NCI-H2081 treated with DMSO at 0.1 percent for 48 hours (cell line): Measurements from ENCODE around the gene YIF1A.
A peak's percentile ranks its signal among the peaks of the same experiment; 100 is the strongest.
"Not testable (repeated sequence)": the region's sequence is repeated elsewhere in the genome, so short reads cannot be mapped to it uniquely, and the experiment has no call there.

ENCODE experiments used
- DNase-seq: peaks from one replicate; lab custom pipeline; 2025; lab: John Stamatoyannopoulos, UW

The YIF1A gene

DNA sequence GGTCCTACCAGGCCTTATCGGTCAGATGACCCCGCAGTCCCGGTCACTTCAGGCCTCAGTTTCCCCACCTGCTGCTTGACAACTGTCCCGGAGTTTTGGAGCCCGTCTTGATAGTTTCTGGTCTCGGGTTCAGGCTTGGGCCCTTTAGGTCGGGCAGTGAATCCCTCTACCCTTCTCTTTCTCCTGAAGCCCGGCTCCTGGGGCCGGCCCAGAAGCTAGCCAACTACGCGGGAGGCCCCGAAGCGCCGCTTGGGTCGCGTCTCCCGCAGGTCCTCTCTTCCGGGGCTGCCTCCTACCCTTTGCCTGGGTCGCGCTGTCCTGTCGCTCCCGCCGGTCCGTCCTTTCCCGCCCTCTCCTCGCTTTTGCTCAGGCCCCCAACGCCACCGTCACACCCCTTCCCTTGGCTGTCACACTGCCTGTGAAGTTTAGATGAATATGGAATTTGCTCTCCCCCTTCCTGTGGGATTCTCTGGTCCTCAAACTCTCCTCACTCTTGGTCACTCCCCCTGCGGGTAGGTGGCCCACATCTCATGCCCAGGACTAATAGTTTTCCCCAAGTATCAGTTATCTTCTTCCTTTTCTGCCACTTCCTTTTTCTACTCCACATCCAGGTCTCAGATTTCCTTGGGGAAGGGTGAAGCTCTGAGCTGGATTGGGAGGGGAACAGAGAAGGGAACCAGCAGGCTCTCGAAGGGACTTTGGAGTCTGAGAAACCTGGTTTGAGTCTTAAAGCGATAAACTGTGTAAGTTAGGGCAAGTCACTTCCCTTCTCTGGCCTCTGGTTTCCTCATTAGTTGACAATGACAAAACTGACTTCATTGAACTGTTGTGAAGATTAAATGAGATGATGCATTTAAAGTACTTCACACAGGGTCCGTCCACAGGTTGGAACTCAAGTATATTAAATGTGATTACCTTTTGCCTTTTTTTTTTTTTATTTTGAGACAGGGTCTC, 19.7 kb downstream of the YIF1A start:
- no peak for DNase-seq

DNA sequence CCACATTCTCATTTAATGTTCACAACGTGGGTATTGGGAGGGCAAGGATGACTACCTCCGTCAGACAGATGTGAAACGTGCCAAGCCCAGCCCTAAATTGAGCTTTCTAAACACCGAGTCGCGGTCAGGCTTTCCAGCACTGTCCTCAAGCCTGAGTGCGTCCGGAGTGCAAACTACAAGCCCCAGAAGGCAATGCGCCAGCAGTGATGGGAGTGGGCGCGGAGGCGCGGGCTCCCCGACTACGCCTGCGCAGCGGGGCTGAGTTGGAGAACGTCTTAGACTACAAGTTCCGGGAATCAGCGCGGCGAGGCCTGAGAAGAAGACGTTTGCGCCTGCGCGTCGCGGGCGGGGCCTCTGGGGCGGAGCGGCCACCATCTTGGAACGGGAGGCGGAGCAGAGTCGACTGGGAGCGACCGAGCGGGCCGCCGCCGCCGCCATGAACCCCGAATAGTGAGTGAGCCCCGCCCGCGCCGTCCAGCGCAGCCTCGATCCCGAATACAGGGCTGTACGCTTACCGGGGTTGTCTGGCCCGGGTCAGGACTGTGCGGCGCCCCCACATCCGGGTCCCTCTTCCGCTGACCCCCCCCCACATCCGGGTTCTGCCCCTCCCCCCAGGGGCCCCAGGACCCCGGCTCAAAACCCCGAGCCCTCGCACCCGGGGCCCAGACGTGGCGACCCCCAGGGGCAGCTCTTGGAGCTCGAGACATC, 20.5 kb downstream of the YIF1A start, which contains the start of gene RAB1B:
RAB1B (plus strand) TSS at position 396 of the 708 bp plus-strand sequence; CDS start at position 437, 41 bp downstream.
- peak; percentile 93 for DNase-seq

DNA sequence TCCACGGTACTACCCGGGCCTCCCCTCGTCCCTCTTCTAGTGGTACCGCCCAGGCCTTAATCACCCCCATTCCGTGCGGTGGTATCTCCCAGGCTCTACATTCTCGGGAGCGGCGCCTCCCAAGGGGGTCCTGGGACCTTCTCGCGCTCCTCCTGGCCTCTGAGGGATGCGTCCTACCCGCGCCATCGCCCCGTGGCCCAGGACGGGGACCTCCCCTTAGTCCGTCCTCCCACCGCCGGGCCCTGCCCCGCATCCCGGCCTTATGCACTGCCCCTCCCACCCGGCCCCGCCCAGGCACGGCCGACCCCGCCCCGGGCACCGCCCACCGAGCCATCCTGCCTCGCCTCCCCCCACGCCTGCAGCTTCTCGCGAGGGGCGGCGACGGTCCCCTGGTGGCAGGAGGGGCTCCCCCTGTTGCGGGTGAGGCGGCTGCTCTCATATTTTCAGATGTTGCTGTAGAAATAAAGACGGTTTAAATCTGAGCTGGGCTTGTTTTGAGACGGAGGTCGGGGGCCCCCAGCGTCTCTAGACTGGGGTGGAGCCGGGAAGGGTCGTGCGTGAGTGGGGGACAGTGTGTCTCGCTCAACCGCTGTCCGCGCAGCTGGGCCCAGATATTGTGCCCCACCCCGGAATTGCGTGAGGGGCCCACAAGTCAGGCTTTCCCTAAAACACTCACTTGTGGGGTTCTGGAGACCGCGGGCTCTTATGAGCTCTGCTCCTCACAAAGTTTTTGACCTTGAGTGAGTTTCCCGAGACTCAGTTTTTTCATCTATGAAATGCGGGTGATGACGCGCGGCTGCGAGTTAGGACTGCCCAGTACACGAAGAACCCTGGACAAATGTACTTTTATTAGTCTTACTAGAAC, 21.3 kb downstream of the YIF1A start:
- no peak for DNase-seq

DNA sequence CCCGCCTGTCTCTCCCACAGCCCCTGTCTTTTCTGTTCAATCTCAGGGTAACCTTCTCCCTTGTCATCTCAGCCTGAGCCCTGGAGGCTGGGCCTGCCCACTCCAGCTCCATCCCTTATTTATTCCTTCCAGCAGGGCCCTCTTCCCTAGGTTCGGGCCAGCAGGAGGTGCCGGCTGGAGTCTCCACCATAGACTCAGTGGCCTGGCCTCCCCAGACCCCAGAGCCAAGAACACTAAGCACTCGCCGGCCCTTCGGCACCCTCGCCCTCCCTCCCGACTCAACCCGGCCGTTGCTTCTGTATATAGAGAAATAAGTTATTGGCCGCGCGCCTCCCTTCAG, 21.9 kb downstream of the YIF1A start:
- DNase-seq = no peak

DNA sequence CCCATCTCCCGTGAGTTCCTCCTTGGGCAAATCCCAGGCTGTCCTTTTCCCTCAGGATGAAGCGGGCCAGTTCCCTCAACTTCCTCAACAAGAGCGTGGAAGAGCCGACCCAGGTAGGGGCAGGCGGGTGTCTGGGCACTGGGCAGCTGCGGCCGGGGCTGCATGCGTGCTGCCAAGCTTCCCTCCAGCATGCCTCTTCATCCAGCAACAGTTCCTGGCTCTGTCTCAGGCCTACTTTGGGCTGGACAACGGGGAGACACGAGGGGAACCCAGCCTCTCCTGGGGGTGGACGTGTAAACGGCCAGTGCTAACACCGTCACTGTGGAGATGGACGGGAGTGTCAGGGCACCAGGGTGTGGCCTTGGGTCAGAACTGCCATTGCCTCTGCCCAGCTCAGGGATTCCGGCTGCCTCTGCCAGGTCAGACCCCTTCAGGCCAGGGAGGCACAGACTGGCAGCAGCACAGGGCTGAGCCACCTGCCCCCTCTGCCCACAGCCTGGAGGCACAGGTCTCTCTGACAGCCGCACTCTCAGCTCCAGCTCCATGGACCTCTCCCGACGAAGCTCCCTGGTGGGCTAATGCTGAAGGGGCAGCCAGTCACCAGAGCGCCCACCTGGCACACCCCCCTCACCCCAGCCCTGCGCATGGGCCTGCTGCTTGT, 22.4 kb downstream of the YIF1A start:
- no peak for DNase-seq

DNA sequence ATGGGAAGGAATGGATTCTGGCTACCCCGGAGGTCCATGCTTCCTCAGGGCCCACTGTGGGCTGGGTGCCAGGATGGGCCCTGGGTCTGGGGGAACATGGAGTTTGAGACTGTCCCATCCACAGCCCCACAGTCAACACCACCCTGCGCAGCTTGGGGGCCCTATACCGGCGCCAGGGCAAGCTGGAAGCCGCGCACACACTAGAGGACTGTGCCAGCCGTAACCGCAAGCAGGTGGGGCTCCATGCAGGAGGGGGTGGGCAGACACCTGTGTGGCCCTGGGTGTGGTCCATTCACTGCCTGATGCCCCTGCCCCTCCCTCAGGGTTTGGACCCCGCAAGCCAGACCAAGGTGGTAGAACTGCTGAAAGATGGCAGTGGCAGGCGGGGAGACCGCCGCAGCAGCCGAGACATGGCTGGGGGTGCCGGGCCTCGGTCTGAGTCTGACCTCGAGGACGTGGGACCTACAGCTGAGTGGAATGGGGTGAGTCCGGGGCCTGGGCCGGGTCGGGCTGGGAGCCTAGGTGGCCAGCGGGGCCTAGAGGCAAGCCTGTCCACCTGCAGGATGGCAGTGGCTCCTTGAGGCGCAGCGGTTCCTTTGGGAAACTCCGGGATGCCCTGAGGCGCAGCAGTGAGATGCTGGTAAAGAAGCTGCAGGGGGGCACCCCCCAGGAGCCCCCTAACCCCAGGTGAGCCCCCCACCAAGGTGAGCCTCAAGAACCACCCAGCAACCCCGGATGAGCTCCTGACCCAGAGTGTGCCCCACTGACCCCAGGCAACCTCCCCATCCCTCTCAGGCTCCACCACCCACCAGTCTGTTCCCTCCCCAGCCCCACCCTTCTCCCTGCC, 23.2 kb downstream of the YIF1A start:
- DNase-seq = no peak

DNA sequence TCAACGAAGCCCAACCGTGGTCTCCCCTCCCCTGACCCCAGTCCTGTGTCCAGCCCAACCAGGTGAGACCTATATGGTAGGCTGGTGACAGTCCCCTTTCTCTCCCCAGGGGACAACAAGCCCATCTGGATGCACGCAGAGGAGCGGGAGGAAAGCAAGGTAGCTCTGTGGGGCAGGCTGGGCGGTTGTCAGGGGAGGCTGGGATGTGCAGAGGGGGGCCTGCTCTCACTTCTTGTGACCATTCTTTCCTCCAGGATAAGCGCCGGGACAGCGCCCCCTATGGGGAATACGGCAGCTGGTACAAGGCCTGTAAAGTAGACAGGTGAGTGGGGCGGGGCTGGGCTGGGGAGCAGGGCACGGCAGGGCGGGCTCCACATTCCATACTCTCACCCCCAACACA, 24.0 kb downstream of the YIF1A start:
- no peak for DNase-seq

DNA sequence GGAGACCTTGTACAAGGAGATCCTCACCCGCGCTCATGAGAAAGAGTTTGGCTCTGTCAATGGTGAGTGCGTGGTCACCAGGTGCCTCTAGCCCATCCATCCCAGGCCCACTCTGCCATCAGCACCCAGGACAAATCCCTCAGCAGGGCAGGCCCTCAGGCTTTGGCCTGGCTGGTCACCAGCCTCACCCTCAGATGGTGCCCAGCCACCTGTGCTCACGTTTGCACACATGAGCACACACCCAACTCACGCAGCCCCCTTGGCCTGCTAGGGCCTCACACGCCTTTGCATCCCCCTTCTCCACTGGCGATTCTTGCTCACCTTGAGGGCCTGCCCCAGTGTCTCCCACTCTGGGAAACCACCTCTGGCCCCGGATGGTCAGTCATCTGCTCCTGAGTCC, 24.6 kb downstream of the YIF1A start:
- DNase-seq = no peak

DNA sequence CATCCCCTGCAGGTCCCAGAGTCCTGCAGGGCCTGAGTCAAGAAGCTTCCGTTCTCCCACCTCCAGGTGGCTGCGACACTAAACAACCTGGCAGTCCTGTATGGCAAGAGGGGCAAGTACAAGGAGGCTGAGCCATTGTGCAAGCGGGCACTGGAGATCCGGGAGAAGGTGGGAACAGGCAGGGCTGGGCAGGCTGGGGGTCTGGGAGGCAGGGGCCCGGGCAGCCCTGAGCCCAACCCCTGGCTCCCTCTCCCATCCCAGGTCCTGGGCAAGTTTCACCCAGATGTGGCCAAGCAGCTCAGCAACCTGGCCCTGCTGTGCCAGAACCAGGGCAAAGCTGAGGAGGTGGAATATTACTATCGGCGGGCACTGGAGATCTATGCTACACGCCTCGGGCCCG, 25.2 kb downstream of the YIF1A start:
- DNase-seq = no peak

DNA sequence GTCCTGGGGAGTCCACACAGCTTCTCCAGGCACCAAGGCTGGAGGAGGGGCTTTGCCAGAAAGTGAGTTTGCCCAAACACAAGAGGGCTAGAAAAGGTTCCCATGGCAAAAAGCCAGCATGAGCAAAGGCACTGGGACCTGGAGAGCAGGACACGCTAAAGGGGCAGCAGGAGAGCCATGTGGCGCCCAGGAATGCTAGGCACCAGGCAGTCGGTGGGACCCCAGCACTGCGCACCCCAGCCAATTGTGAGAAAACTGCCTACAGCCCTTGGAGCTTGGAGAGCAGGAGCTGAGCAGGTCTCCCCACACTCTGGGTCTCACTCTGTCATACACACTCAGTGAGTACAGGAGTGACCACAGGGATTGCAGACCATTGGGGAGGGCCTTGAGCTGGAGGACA, 25.7 kb downstream of the YIF1A start:
- DNase-seq = no peak

DNA sequence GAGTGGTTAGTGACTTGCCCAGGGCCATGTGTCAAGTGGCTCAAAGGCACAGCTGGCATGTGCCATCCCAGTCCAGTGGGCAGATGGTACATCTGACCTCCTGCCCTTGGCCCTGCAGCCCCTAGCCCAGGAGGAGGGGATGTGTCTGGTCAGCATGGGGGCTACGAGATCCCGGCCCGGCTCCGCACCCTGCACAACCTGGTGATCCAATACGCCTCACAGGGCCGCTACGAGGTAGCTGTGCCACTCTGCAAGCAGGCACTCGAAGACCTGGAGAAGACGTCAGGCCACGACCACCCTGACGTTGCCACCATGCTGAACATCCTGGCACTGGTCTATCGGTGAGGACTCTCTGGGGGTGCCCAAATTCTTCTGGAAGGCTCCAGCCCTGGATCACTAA, 26.2 kb downstream of the YIF1A start:
- no peak for DNase-seq

DNA sequence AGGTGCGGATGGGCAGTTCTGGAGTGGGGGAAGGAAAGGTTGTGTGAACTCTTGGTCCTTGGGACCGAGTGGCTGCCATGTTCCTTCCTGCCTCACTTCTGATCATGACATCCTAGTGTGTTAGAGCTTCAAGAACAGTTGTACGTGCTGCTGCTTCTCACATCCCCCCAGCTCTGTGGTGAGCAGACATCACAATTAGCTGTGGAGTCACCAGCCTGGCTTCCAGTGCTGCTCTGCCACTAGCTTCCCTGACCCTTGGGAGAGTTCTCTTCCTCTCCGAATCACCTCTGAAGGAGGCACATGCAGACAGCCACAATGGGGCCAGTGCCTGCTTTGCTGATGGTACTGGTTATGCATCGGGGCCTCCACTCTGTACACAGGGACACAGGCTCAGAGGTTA, 26.8 kb downstream of the YIF1A start:
- no peak for DNase-seq

DNA sequence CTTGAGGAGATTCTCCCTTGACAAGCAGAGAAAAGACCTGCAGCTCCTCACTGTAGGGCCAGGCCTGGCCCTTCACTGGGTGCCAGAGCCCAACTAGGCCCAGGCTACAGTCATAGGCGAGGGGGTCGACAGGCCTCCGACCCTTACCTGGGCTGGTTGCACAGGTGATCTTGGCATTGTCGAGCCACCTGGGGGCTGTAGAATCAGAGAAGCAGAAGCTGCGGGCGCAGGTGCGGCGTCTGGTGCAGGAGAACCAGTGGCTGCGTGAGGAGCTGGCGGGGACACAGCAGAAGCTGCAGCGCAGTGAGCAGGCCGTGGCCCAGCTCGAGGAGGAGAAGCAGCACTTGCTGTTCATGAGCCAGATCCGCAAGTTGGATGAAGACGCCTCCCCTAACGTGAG, 27.4 kb downstream of the YIF1A start:
- DNase-seq = no peak

DNA sequence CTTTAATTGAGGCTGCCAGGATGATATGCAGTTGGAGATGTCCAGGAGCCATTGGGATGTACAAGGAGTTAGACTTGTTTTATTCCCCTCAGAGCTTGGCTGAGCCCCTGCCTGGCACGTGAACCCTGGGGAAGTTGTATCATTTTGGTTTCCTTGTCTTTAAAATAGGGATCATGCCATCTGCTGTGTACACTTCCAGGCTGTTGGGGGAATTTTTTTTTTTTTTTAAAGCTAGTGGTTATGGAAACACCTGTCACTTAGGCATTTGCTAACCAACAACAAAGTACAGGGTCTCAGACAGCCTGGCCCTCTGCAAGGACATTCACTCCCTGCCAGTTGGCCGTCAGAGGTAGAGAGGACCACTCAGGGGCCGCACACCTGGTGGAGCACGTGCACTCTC, 29.0 kb downstream of the YIF1A start:
- DNase-seq = no peak

DNA sequence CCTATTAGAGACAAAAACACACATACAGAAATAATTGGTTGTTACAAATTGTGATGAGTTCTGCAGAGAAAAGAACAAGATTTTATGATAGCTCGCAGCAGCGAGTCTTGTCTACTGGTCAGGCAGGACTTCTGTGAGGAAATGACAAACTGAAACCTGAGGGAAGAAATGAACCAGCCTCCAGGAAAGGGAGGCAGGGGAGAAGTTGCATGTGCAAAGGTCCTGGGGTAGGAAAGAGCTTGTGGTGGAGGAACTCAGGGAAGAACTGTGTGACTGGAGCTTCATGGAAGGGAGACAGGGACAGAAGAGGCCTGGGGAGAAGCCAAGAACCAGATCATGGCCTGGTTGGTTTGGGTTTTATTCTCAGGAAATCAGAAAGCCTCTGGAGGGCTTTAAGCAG, 29.7 kb downstream of the YIF1A start:
- DNase-seq = no peak

DNA sequence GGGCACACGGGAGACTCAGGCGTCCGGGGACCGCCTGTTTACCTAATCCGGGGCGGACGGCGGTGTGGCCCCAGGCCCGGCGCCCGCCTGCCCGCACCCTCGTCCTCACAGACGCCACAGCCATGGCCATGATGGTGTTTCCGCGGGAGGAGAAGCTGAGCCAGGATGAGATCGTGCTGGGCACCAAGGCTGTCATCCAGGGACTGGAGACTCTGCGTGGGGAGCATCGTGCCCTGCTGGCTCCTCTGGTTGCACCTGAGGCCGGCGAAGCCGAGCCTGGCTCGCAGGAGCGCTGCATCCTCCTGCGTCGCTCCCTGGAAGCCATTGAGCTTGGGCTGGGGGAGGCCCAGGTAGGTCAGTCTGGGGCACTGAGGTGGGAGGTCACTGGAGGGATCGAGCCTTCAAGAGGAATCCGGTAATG, 30.5 kb downstream of the YIF1A start:
- no peak for DNase-seq

DNA sequence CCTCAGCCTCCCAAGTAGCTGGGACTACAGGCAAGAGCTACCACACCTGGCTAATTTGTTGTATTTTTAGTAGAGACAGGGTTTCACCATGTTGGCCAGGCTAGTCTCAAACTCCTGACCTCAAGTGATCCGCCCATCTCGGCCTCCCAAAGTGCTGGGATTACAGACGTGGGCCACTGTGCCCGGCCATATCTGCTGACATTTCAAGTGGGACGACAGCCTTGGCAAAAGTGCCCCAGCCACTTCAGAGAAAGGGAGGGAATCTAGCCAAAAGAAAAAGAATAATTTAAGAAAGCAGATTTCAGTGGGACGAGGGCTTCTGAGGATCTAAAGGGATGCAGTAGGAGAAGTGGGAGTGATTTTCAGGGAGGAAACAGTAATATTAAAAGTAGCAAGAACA, 35.9 kb downstream of the YIF1A start:
- DNase-seq = not testable (repeated sequence)

DNA sequence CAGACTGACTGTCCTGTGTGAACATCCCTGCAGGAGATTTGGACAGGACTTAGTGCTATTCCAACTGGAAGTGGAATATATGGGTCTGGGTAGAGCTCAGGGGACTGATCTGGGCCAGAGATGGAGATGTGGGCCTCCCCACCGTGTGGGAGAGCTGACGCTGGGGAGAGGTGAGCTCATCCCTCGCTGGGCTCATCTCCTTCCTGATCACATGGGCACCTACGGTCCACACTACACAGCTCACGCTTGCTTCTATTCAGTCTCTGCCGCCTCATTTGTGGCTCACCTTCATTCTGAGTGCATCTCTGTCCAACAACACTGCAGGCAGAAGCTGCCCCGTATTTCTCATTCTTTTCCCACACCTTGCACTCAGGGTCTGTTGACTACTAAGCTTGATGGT, 37.1 kb downstream of the YIF1A start:
- no peak for DNase-seq

DNA sequence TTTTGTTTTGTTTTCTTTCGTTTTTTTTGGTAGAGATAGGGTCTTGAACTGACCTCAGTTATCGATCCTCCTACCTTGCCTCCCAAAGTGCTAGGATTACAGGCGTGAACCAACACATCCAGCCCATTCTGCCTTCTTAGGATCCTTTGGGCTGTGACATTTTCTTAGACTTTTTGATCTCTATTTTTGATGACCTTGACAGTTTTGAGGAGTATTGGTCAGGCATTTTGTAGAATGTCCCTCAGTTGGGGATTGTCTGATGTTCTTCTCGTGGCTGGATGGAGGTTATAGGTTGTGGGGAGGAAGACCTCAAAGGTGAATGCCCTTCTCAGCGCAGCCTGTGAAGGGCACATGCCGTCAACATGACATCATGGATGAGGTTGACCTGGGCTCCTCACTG, 40.0 kb downstream of the YIF1A start:
- no peak for DNase-seq

DNA sequence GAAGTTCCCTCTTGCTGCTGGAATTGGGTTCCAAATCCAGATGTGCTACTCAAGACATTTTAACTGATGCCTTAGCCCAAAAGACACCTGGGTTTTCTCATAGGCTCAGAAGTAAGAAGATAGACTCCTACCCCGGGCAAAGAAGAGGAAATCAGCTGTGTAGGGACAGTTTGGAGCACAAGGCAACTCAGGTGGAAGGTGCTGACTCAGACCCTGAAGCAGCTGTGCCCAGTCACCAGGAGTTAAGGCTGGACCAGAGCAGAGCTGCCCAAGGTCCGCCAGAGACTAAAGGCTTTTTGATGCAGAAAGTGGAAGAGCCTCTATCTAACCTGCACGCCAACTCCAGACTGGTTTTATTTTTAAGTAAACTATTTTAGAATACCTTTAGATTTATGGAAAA, 41.1 kb downstream of the YIF1A start:
- DNase-seq = no peak

DNA sequence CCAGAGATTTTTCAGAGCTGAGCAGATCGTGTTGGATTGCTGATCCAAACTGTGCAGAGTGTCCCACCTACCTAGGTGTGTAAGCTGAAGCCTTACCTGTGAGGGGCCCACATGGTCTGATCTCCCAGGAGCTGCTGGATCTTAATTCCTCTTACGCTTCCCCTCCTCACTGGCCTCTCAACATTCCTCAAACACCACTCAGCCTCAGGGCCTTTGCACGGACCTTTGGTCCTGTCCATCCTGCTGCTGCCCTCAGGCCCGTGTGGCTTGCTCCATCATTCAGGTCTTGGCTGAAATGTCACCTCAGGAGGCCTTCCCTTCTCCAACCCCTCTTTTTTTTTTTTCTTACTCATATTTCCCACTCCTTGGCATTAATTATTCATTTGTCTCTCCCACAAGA, 41.6 kb downstream of the YIF1A start:
- DNase-seq = no peak
